Right cardiac atrium (tissue), 5 donors: ENCODE results near the gene S100A14. TPM values are rescaled to one million over a fixed set of nuclear protein-coding genes. Genes with fewer than 3 reads are reported as not detected.
"Not testable (repeated sequence)": the region's sequence is repeated elsewhere in the genome, so short reads cannot be mapped to it uniquely, and the experiment has no call there.

Source experiments
- ATAC-seq, 2 donors: fragments of 200-7000 bp; cut with Tn5 transposase; one replicate each; pipeline versions ENCODE4 v1.8.0 to v1.9.1; 2020; ENCODE audit warnings: moderate library complexity in 2 of 2, mild to moderate bottlenecking in 1 of 2
- DNase-seq, 3 donors: peaks; one replicate each; pipeline ENCODE4 v3.0.0-alpha.2; 2020
- H3K27ac ChIP-seq: one replicate; pipeline ENCODE4 v1.5.1; 2013; ENCODE audit warnings: mild to moderate bottlenecking, low read length, control low read depth, moderate library complexity
- H3K27me3 ChIP-seq: one replicate; pipeline ENCODE4 v1.6.1; 2013; ENCODE audit not compliant: control insufficient read depth, insufficient read depth
- H3K4me1 ChIP-seq: one replicate; pipeline ENCODE4 v1.6.1; 2013; ENCODE audit warnings: low read length; ENCODE audit not compliant: control insufficient read depth, insufficient read depth
- H3K4me3 ChIP-seq: one replicate; pipeline ENCODE4 v1.5.1; 2013; ENCODE audit warnings: low read length, control low read depth
- H3K9me3 ChIP-seq: one replicate; pipeline ENCODE4 v1.6.1; 2013; ENCODE audit warnings: low read length; ENCODE audit not compliant: control insufficient read depth
- WGBS: extraction: QIAGEN DNeasy Blood & Tissue Kit; methylation state at CpG from one replicate; pipeline ENCODE4 v1.1.7; 2013; 5-methylcytosine and 5-hydroxymethylcytosine counted together
- intact Hi-C, 4 donors: fragments of 100-400 bp; cut with DNase I; formaldehyde crosslinking; loops; one replicate each; pipeline versions ENCODE4 v1.11.0 to v1.14.0; 2022 to 2023
- polyA plus RNA-seq: library from polyadenylated mRNA; stranded (reverse); fragments of 200-250 nt; gene quantifications from one replicate; pipeline ENCODE4 v1.2.3, GENCODE V29; 2013
- total RNA-seq, 4 donors: library from RNA; stranded (reverse); fragmentation: NEBNext Ultra II Directional; extraction: Animal tissue kit (Norgen Biotek cat#: 25700); gene quantifications; one replicate each; pipeline ENCODE4 v1.2.1, GENCODE V29; 2021
- donor health status: healthy with polysubstance abuse.
- donor health status: DM: no; HTN: yes; CAD: no.
- donor health status: DM: no; HTN: no; CAD: no.
- donor health status: DM: no; HTN: yes; CAD: no; lungs with severe emphysema.
- donor health status: DM: yes; HTN: yes; CAD: no.

Gene S100A14
- total and polyA plus RNA-seq, 5 donors: 2.5 to 5.6 (median 4.3) TPM

GRCh38 chr1:153649863-153650235 is 33.7 kb upstream of the S100A14 start:
- H3K27ac ChIP-seq: no peak overlapping the region
- H3K4me3 ChIP-seq: no peak overlapping the region
- H3K27me3 ChIP-seq: no peaks in the 10 kb centered on the region
- H3K9me3 ChIP-seq: no peaks in the 10 kb centered on the region
- DNase-seq (peak; percentile 45 to 74 (median 72)), ATAC-seq (peak; percentile 38 to 42)
- H3K4me1 ChIP-seq: peaks cover 3% of the 10 kb centered on the region
- intact Hi-C loops: no loop called here
- 84% methylated on average over 2 of the region's 2 CpGs for WGBS

GRCh38 chr1:153649137-153649862 is 33.2 kb upstream of the S100A14 start:
- H3K4me3 ChIP-seq: no peak overlapping the region
- peaks cover 3% of the 10 kb centered on the region for H3K4me1 ChIP-seq
- no peak for DNase-seq
- H3K27ac ChIP-seq: no peak overlapping the region
- no peaks in the 10 kb centered on the region for H3K27me3 ChIP-seq
- intact Hi-C loops: no loop called here
- no peak for ATAC-seq
- no peaks in the 10 kb centered on the region for H3K9me3 ChIP-seq
- WGBS: 29% methylated on average over 3 of the region's 3 CpGs

- ATAC-seq (peak; percentile 24 to 34), DNase-seq (no peak)
- Histone ChIP-seq H3K9me3 (no peaks in the 10 kb centered on the region), H3K4me1 (peaks cover 3% of the 10 kb centered on the region), H3K4me3 (no peak overlapping the region), H3K27ac (no peak overlapping the region), H3K27me3 (no peaks in the 10 kb centered on the region)
- intact Hi-C loops: no loop called here
- WGBS: 84% methylated on average over 10 of the region's 10 CpGs
These were observed 32.0 kb upstream of the S100A14 start for GRCh38 chr1:153648000-153648643.

GRCh38 chr1:153647346-153647714 is 31.2 kb upstream of the S100A14 start:
- no peak overlapping the region for H3K4me3 ChIP-seq
- no peaks in the 10 kb centered on the region for H3K9me3 ChIP-seq
- intact Hi-C loops: no loop called here
- no peak for DNase-seq
- H3K27me3 ChIP-seq: no peaks in the 10 kb centered on the region
- ATAC-seq: peak; percentile 10 to 17
- peaks cover 3% of the 10 kb centered on the region for H3K4me1 ChIP-seq
- H3K27ac ChIP-seq: peak overlapping the region; percentile 76
- WGBS: 46% methylated on average over 2 of the region's 2 CpGs

GRCh38 chr1:153646672-153647345 is 30.7 kb upstream of the S100A14 start:
- intact Hi-C loops: no loop called here
- peak overlapping the region; percentile 76 for H3K27ac ChIP-seq
- H3K4me1 ChIP-seq: peaks cover 4% of the 10 kb centered on the region
- ATAC-seq: peak; percentile 4 to 8
- DNase-seq: no peak
- 72% methylated on average over 5 of the region's 5 CpGs for WGBS
- H3K27me3 ChIP-seq: no peaks in the 10 kb centered on the region
- H3K4me3 ChIP-seq: no peak overlapping the region
- H3K9me3 ChIP-seq: no peaks in the 10 kb centered on the region

- DNase-seq (no peak), ATAC-seq (no peak)
- Histone ChIP-seq H3K4me3 (no peak overlapping the region), H3K27ac (no peak overlapping the region), H3K27me3 (no peaks in the 10 kb centered on the region), H3K4me1 (peaks cover 5% of the 10 kb centered on the region), H3K9me3 (no peaks in the 10 kb centered on the region)
- intact Hi-C loops: no loop called here
These were observed 27.7 kb upstream of the S100A14 start for GRCh38 chr1:153643816-153644215.

- Histone ChIP-seq H3K27me3 (no peaks in the 10 kb centered on the region), H3K4me3 (no peak overlapping the region), H3K27ac (no peak overlapping the region), H3K9me3 (no peaks in the 10 kb centered on the region), H3K4me1 (peaks cover 5% of the 10 kb centered on the region)
- WGBS: 89% methylated on average over 11 of the region's 11 CpGs
- ATAC-seq: no peak
- DNase-seq: no peak
- intact Hi-C loops: no loop called here
These were observed 27.0 kb upstream of the S100A14 start for GRCh38 chr1:153643100-153643499.

- DNase-seq (no peak), ATAC-seq (no peak)
- WGBS: 74% methylated on average over 11 of the region's 11 CpGs
- Histone ChIP-seq H3K4me3 (no peak overlapping the region), H3K27me3 (no peaks in the 10 kb centered on the region), H3K4me1 (peaks cover 3% of the 10 kb centered on the region), H3K27ac (no peak overlapping the region), H3K9me3 (no peaks in the 10 kb centered on the region)
- intact Hi-C loops: no loop called here
These were observed 26.0 kb upstream of the S100A14 start for GRCh38 chr1:153642161-153642560.

GRCh38 chr1:153640861-153641260 is 24.7 kb upstream of the S100A14 start:
- H3K27me3 ChIP-seq: no peaks in the 10 kb centered on the region
- intact Hi-C loops: no loop called here
- DNase-seq: no peak

GRCh38 chr1:153640213-153640612 is 24.1 kb upstream of the S100A14 start:
- H3K9me3 ChIP-seq, H3K4me3 ChIP-seq, H3K27me3 ChIP-seq, ATAC-seq, DNase-seq, H3K4me1 ChIP-seq, intact Hi-C loops: not testable (repeated sequence)
- WGBS: 92% methylated on average over 5 of the region's 5 CpGs
- peak overlapping the region; percentile 39 for H3K27ac ChIP-seq

More at GRCh38 chr1:153640861-153641260, 24.7 kb upstream of the S100A14 start:
- ATAC-seq: no peak
- WGBS: 59% methylated on average over 6 of the region's 6 CpGs
- Histone ChIP-seq H3K27ac (no peak overlapping the region), H3K9me3 (no peaks in the 10 kb centered on the region), H3K4me3 (no peak overlapping the region), H3K4me1 (peaks cover 5% of the 10 kb centered on the region)

- Histone ChIP-seq H3K27ac (peak overlapping the region; percentile 53), H3K4me1 (peaks cover 8% of the 10 kb centered on the region), H3K9me3 (no peaks in the 10 kb centered on the region), H3K4me3 (no peak overlapping the region), H3K27me3 (no peaks in the 10 kb centered on the region)
- no peak for DNase-seq
- peak in 1 of 2 donors; percentile 61 for ATAC-seq
- WGBS: 67% methylated on average over 3 of the region's 3 CpGs
- intact Hi-C loops: no loop called here
These were observed 23.2 kb upstream of the S100A14 start for GRCh38 chr1:153639280-153639679.
